Astrocyte (in vitro differentiated cells and primary cell): Measurements from ENCODE around the gene ARID3C.

ENCODE experiments used
- EZH2 ChIP-seq: IDR thresholded peaks from 2 replicates; pipeline ENCODE4 v1.6.1; 2012; ENCODE audit warnings: mild to moderate bottlenecking, low read length, inconsistent platforms; ENCODE audit not compliant: insufficient read depth
- TF ChIP-seq, protein P1 (sequence below): IDR thresholded peaks from 2 replicates; pipeline ENCODE4 v1.5.1; 2011; ENCODE audit warnings: low read depth, mild to moderate bottlenecking, inconsistent platforms, low read length, moderate library complexity; ENCODE audit not compliant: insufficient read depth

DNA sequence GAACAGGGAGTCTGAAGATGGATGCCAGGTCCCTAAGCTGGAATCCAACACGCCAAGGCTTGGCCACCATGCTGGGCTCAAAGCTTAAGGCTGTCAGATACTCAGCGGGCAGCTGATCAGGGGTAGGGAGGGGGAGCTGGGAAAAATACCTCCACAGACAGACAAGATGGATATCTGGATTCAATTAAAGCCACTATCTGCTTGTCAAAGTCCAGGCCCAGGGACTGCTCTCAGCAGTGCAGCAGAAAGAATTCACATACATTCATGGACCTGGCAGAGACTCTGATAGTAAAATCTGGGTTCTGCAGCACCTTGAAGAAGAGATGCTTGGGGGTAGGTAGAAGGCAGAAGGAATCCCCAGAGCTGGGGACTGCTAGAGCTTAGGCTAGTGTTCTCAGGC, 13.7 kb downstream of the ARID3C start:
- TF ChIP-seq, protein P1, sequence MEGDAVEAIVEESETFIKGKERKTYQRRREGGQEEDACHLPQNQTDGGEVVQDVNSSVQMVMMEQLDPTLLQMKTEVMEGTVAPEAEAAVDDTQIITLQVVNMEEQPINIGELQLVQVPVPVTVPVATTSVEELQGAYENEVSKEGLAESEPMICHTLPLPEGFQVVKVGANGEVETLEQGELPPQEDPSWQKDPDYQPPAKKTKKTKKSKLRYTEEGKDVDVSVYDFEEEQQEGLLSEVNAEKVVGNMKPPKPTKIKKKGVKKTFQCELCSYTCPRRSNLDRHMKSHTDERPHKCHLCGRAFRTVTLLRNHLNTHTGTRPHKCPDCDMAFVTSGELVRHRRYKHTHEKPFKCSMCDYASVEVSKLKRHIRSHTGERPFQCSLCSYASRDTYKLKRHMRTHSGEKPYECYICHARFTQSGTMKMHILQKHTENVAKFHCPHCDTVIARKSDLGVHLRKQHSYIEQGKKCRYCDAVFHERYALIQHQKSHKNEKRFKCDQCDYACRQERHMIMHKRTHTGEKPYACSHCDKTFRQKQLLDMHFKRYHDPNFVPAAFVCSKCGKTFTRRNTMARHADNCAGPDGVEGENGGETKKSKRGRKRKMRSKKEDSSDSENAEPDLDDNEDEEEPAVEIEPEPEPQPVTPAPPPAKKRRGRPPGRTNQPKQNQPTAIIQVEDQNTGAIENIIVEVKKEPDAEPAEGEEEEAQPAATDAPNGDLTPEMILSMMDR: no peak
- TF ChIP-seq EZH2: no peak
